A549 (cell line): ENCODE measurements around the gene TNNI3. TPM values are rescaled to one million over a fixed set of nuclear protein-coding genes. Genes with fewer than 3 reads are reported as not detected.
A peak's percentile ranks its signal among the peaks of the same experiment; 100 is the strongest.

Experiments
- ATAC-seq, 2 experiments: fragments of 200-7000 bp in 1 of 2; fragments of >200 bp in 1 of 2; cut with Nextera tagmentation in 1 of 2; cut with Tn5 transposase in 1 of 2; 3 replicates each; pipeline versions ENCODE4 v1.8.0 to v1.9.1; 2018 to 2020; ENCODE audit warnings: mild to moderate bottlenecking in 1 of 2, moderate library complexity in 1 of 2
- CTCF ChIA-PET: fragments of 300-600 bp; sonication (Branson Sonifier 250); formaldehyde crosslinking; extraction: SDS; loops from one replicate; lab custom pipeline; 2021; ENCODE audit warnings: antibody characterized with exemption, inconsistent platforms; lab: Yijun Ruan, JAX
- POLR2A ChIA-PET: fragments of 350-600 bp; formaldehyde crosslinking; extraction: SDS; loops from one replicate; lab custom pipeline; 2021; ENCODE audit warnings: antibody characterized with exemption, inconsistent platforms; lab: Yijun Ruan, JAX
- DNase-seq, 2 experiments: peaks; one replicate each; pipeline versions ENCODE4 v3.0.0 to v3.0.0-alpha.2; 2011 to 2016; ENCODE audit warnings: low read depth in 1 of 2, low spot score in 1 of 2
- FAIRE-seq: peaks from 2 replicates; lab custom pipeline; 2011; peaks lifted over from hg19 to GRCh38; lab: Jason Lieb, UNC
- H3K27ac ChIP-seq, 2 experiments: fragments of >200 bp; sonication (Bioruptor Twin); formaldehyde crosslinking; 3 replicates each; pipeline ENCODE4 v1.5.1; 2016 to 2017
- H3K4me1 ChIP-seq: fragments of >200 bp; sonication (Bioruptor Twin); formaldehyde crosslinking; 3 replicates; pipeline ENCODE4 v1.6.1; 2016
- H3K4me2 ChIP-seq: fragments of >200 bp; sonication (Bioruptor Twin); formaldehyde crosslinking; 3 replicates; pipeline ENCODE4 v1.6.1; 2016
- H3K4me3 ChIP-seq: fragments of >200 bp; sonication (Bioruptor Twin); formaldehyde crosslinking; 3 replicates; pipeline ENCODE4 v1.5.1; 2016
- H3K9me3 ChIP-seq: fragments of >200 bp; sonication (Bioruptor Twin); formaldehyde crosslinking; 3 replicates; pipeline ENCODE4 v1.6.1; 2016
- CEBPB ChIP-seq, 2 experiments: fragments of >200 bp in 1 of 2; sonication (Bioruptor Twin) in 1 of 2; formaldehyde crosslinking in 1 of 2; IDR thresholded peaks; 2 replicates each; pipeline ENCODE4 v1.6.1; 2012 to 2016
- CHD4 ChIP-seq: fragments of 200-600 bp; sonication (generic); IDR thresholded peaks from 2 replicates; pipeline ENCODE4 v1.6.1; 2016; ENCODE audit warnings: antibody characterized with exemption, mild to moderate bottlenecking, borderline replicate concordance
- EHMT2 ChIP-seq: fragments of 200-600 bp; sonication (generic); IDR thresholded peaks from 2 replicates; pipeline ENCODE4 v1.6.1; 2016; ENCODE audit warnings: antibody characterized with exemption, low read depth, mild to moderate bottlenecking, moderate library complexity
- EP300 ChIP-seq, 2 experiments: fragments of >200 bp; sonication (Bioruptor Twin); formaldehyde crosslinking; IDR thresholded peaks; 2 replicates in 1 of 2; 3 replicates in 1 of 2; pipeline ENCODE4 v1.6.1; 2016 to 2017
- FOSB ChIP-seq: fragments of 250-450 bp; sonication (Bioruptor Pico); IDR thresholded peaks from 2 replicates; pipeline ENCODE4 v1.5.0; 2020; ENCODE audit warnings: mild to moderate bottlenecking, moderate library complexity
- FOXS1 ChIP-seq: fragments of 250-450 bp; sonication (Bioruptor Pico); IDR thresholded peaks from 2 replicates; pipeline ENCODE4 v1.5.0; 2020; ENCODE audit warnings: mild to moderate bottlenecking, moderate library complexity
- HDAC2 ChIP-seq: fragments of 200-600 bp; sonication (generic); IDR thresholded peaks from 2 replicates; pipeline ENCODE4 v1.6.1; 2016
- HEYL ChIP-seq: fragments of 250-450 bp; sonication (Bioruptor Pico); IDR thresholded peaks from 2 replicates; pipeline ENCODE4 v1.8.0; 2021; ENCODE audit warnings: mild to moderate bottlenecking, moderate library complexity
- HOXB5 ChIP-seq: fragments of 250-450 bp; sonication (Bioruptor Pico); IDR thresholded peaks from 2 replicates; pipeline ENCODE4 v1.5.0; 2020; ENCODE audit warnings: mild to moderate bottlenecking, moderate library complexity
- JUNB ChIP-seq: fragments of >200 bp; sonication (Bioruptor Twin); formaldehyde crosslinking; IDR thresholded peaks from 2 replicates; pipeline ENCODE4 v1.6.1; 2016
- MAZ ChIP-seq: fragments of 150-350 bp; IDR thresholded peaks from 2 replicates; pipeline ENCODE4 v1.6.1; 2014; ENCODE audit warnings: antibody characterized with exemption, low read depth, low read length, borderline replicate concordance
- NFE2L2 ChIP-seq: fragments of 150-350 bp; conservative IDR thresholded peaks from 2 replicates; pipeline ENCODE4 v1.6.1; 2014; ENCODE audit warnings: low read length
- NPAS2 ChIP-seq: fragments of 250-450 bp; sonication (Bioruptor Pico); IDR thresholded peaks from 2 replicates; pipeline ENCODE4 v1.8.0; 2022; ENCODE audit warnings: mild to moderate bottlenecking, moderate library complexity, borderline replicate concordance
- POLR2A ChIP-seq: IDR thresholded peaks from 2 replicates; pipeline ENCODE4 v1.6.1; 2012; ENCODE audit warnings: mild to moderate bottlenecking, low read length
- RAD21 ChIP-seq, 2 experiments: fragments of >200 bp in 1 of 2; sonication (Bioruptor Twin) in 1 of 2; formaldehyde crosslinking in 1 of 2; IDR thresholded peaks in 1 of 2; conservative IDR thresholded peaks in 1 of 2; 2 replicates in 1 of 2; 3 replicates in 1 of 2; pipeline ENCODE4 v1.6.1; 2012 to 2018; ENCODE audit warnings: inconsistent platforms in 1 of 2
- RARB ChIP-seq: fragments of 250-450 bp; sonication (Bioruptor Pico); IDR thresholded peaks from 2 replicates; pipeline ENCODE4 v1.8.0; 2021; ENCODE audit warnings: mild to moderate bottlenecking, moderate library complexity
- ZC3H11A ChIP-seq: fragments of 450-650 bp; IDR thresholded peaks from 2 replicates; pipeline ENCODE4 v1.6.1; 2014; ENCODE audit warnings: antibody characterized with exemption, mild to moderate bottlenecking
- WGBS: methylation state at CpG from one replicate; pipeline ENCODE4 v1.1.6; 2017; ENCODE audit errors: missing lambda C conversion rate; 5-methylcytosine and 5-hydroxymethylcytosine counted together
- polyA plus RNA-seq, 4 experiments: library from polyadenylated mRNA; depleted of rRNA in 3 of 4; stranded (reverse); fragments of >200 nt; fragmentation: RNase III in 1 of 4; extraction: RNeasy Plus Mini Kit Qiagen cat#74134 plus additional on column Dnase treatment in 1 of 4; gene quantifications; 2 replicates in 3 of 4; 3 replicates in 1 of 4; pipeline ENCODE4 v1.2.3, GENCODE V29; 2011 to 2017
- TF ChIP-seq, protein P1 (sequence below): fragments of >200 bp; sonication (Bioruptor Twin); formaldehyde crosslinking; IDR thresholded peaks from 2 replicates; pipeline ENCODE4 v1.6.1; 2016
- TF ChIP-seq, protein P2 (sequence below): fragments of 450-650 bp; IDR thresholded peaks from 2 replicates; pipeline ENCODE4 v1.6.1; 2014; ENCODE audit warnings: antibody characterized with exemption
- TF ChIP-seq, protein P3 (sequence below): fragments of 250-450 bp; sonication (Bioruptor Pico); IDR thresholded peaks from 2 replicates; pipeline ENCODE4 v1.5.0; 2020; ENCODE audit warnings: low read depth, mild to moderate bottlenecking, moderate library complexity
- TF ChIP-seq, protein P4 (sequence below): IDR thresholded peaks from 2 replicates; pipeline ENCODE4 v1.6.1; 2012
- TF ChIP-seq, protein P5 (sequence below): fragments of 250-450 bp; sonication (Bioruptor Pico); IDR thresholded peaks from 2 replicates; pipeline ENCODE4 v1.5.0; 2021; ENCODE audit warnings: mild to moderate bottlenecking, moderate library complexity, borderline replicate concordance

Gene TNNI3
- polyA plus RNA-seq, 2 of the 4 experiments (the other 2 are of a cell fraction): 6.5 to 7.8 TPM

DNA sequence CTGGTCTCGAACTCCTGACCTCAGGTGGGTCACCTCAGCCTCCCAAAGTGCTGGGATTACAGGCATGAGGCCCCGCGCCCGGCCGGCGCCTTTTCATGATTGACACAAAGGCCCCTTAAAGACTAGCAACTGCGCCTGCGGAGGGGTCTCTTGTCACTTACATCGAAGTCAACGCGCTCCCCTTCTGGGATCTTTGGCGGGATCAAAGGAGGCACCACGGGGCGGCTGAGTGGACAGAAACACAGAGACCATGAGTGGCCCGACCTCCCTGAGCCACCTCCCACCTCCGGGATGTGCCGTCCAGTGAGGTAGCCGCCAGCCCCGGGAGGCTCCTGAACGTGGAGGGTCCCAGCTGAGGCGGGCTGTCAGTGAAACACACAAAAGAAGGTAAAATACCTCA lies 15.8 kb downstream of the TNNI3 start:
- 66% methylated on average over 21 of the region's 21 CpGs for WGBS
- peak overlapping the region; percentile 53; the same call in 2 of the 3 replicates for H3K4me2 ChIP-seq
- TF ChIP-seq MAZ: no peak
- TF ChIP-seq, protein P1, sequence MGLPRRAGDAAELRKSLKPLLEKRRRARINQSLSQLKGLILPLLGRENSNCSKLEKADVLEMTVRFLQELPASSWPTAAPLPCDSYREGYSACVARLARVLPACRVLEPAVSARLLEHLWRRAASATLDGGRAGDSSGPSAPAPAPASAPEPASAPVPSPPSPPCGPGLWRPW: no peak
- TF ChIP-seq EHMT2: no peak
- no peak for TF ChIP-seq HDAC2
- TF ChIP-seq NFE2L2: no peak
- TF ChIP-seq CEBPB (IDR thresholded peaks at IDR 0.05): no peak
- no peak for TF ChIP-seq JUNB
- TF ChIP-seq FOXS1: no peak
- TF ChIP-seq RARB (CRISPR knock-in tag): no peak
- no peak for TF ChIP-seq FOSB
- TF ChIP-seq, protein P2, sequence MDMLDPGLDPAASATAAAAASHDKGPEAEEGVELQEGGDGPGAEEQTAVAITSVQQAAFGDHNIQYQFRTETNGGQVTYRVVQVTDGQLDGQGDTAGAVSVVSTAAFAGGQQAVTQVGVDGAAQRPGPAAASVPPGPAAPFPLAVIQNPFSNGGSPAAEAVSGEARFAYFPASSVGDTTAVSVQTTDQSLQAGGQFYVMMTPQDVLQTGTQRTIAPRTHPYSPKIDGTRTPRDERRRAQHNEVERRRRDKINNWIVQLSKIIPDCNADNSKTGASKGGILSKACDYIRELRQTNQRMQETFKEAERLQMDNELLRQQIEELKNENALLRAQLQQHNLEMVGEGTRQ: no peak
- TF ChIP-seq POLR2A: no peak
- no peak for TF ChIP-seq HOXB5 (CRISPR knock-in tag)
- TF ChIP-seq RAD21 (conservative IDR thresholded peaks at IDR 0.05 in 1 of 2, IDR thresholded peaks at IDR 0.05 in 1 of 2): no peak
- no peak for FAIRE-seq
- ChIA-PET POLR2A (interaction anchor here (0.7 to 1.2 kb wide), 10 partner anchors 18 to 458 kb away, joined by 3 to 12 read pairs (median 3); partner anchors contain the start of genes FIZ1, PPP1R12C and UBE2S), CTCF (interaction anchor here (0.6 to 6.5 kb wide), 99 partner anchors 10 to 513 kb away, joined by 3 to 123 read pairs (median 5); partner anchors contain the start of genes DNAAF3, GARIN5B, HSPBP1 and KMT5C)
- H3K4me1 ChIP-seq: peaks cover 8% of the 10 kb centered on the region; the same call in 1 of the 3 replicates
- no peak for ATAC-seq
- H3K9me3 ChIP-seq: no peaks in the 10 kb centered on the region
- no peak for DNase-seq
- no peak overlapping the region for H3K4me3 ChIP-seq
- H3K27ac ChIP-seq: peak overlapping the region in 1 of 2 experiments; percentile 53; a peak in 2 of 6 replicates

DNA sequence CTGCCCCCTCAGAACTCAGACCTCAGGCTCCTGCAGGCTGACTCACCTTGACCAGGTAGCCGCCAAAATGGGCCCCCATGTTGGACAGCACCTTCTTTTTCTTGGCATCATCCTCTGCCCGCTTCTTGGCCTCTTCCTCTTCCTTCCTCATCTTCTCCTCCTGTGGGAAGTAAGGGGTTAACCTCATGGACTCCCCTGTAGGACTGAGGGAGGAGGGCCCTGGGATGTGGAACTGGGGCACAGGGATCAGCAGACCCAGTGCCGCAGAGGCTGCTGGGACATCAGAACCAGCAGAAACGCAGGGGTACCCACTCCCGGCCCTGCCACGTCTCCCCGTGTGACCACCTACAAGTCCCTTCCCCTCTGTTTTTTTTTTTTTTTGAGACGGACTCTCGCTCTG lies 19.6 kb downstream of the TNNI3 start:
- no peaks in the 10 kb centered on the region for H3K4me1 ChIP-seq
- no peak for ATAC-seq
- no peak overlapping the region for H3K4me2 ChIP-seq
- H3K27ac ChIP-seq: no peak overlapping the region
- FAIRE-seq: no peak
- DNase-seq: no peak
- ChIA-PET CTCF (interaction anchor here (2.4 to 2.9 kb wide), 2 partner anchors 9 to 366 kb away, joined by 14 read pairs; no protein-coding TSS in a partner anchor), POLR2A (no interaction called here)
- H3K4me3 ChIP-seq: no peak overlapping the region
- 88% methylated on average over 9 of the region's 9 CpGs for WGBS
- H3K9me3 ChIP-seq: no peaks in the 10 kb centered on the region
- TF ChIP-seq ZC3H11A (no peak), EP300 (IDR thresholded peaks at IDR 0.05) (no peak), NFE2L2 (no peak), CHD4 (no peak), NPAS2 (no peak), JUNB (no peak), CEBPB (IDR thresholded peaks at IDR 0.05) (no peak)
- TF ChIP-seq, protein P1: no peak
- TF ChIP-seq, protein P3, sequence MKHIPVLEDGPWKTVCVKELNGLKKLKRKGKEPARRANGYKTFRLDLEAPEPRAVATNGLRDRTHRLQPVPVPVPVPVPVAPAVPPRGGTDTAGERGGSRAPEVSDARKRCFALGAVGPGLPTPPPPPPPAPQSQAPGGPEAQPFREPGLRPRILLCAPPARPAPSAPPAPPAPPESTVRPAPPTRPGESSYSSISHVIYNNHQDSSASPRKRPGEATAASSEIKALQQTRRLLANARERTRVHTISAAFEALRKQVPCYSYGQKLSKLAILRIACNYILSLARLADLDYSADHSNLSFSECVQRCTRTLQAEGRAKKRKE (CRISPR knock-in tag): no peak
- TF ChIP-seq, protein P4, sequence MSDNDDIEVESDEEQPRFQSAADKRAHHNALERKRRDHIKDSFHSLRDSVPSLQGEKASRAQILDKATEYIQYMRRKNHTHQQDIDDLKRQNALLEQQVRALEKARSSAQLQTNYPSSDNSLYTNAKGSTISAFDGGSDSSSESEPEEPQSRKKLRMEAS: no peak

DNA sequence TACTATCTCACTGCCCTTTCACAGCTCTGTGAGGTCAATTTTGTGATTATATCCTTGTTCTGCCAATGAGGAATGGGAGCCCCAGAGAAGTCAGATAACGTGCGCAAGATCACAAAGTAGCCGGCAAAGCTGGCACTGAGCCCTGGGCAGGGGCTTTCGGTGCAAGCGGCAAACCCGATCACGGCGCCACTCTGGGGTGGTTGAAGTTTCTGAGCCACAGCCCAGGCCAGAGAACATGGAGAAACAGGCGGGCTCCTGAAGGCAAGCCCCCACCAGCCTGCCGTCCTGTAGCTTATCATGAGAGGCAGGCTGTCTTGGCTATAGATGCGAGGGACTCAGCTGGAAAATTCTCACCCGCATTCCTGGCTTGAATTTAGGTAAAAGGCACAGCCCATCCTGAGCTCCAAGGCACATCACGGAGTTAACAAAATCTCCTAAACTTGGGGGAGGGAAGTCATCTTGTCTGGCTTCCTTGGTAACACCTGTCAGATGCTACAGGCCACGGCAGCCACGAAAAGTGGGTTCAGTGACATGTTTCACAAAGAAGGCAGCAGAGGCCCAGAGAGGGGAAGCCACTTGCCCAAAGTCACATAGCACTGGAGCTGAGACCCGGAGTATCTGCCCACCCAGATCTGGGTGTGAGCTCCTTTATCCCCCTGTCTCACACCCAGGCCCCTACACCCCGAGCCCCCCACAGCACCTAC lies 21.0 kb downstream of the TNNI3 start:
- H3K27ac ChIP-seq: no peak overlapping the region
- no peak for TF ChIP-seq HEYL (CRISPR knock-in tag)
- TF ChIP-seq, protein P5, sequence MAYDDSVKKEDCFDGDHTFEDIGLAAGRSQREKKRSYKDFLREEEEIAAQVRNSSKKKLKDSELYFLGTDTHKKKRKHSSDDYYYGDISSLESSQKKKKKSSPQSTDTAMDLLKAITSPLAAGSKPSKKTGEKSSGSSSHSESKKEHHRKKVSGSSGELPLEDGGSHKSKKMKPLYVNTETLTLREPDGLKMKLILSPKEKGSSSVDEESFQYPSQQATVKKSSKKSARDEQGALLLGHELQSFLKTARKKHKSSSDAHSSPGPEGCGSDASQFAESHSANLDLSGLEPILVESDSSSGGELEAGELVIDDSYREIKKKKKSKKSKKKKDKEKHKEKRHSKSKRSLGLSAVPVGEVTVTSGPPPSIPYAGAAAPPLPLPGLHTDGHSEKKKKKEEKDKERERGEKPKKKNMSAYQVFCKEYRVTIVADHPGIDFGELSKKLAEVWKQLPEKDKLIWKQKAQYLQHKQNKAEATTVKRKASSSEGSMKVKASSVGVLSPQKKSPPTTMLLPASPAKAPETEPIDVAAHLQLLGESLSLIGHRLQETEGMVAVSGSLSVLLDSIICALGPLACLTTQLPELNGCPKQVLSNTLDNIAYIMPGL (CRISPR knock-in tag): no peak
- no peak for TF ChIP-seq RAD21 (conservative IDR thresholded peaks at IDR 0.05 in 1 of 2, IDR thresholded peaks at IDR 0.05 in 1 of 2)
- no peaks in the 10 kb centered on the region for H3K9me3 ChIP-seq
- H3K4me3 ChIP-seq: no peak overlapping the region
- ChIA-PET CTCF (interaction anchor here (0.7 to 5.1 kb wide), 18 partner anchors 9 to 497 kb away, joined by 3 to 25 read pairs (median 4); partner anchors contain the start of genes DNAAF3, PPP1R12C and TMEM238), POLR2A (interaction anchor here (0.5 kb wide), 1 partner anchor 121 kb away, joined by 5 read pairs; no protein-coding TSS in a partner anchor)
- 91% methylated on average over 17 of the region's 17 CpGs for WGBS
- no peak for DNase-seq
- no peak for ATAC-seq
- FAIRE-seq: no peak
- no peak overlapping the region for H3K4me2 ChIP-seq
- no peaks in the 10 kb centered on the region for H3K4me1 ChIP-seq
